ENCODE results near the gene LRRN4CL.
"Not testable (repeated sequence)": the region's sequence is repeated elsewhere in the genome, so short reads cannot be mapped to it uniquely, and the experiment has no call there.

The LRRN4CL gene

DNA sequence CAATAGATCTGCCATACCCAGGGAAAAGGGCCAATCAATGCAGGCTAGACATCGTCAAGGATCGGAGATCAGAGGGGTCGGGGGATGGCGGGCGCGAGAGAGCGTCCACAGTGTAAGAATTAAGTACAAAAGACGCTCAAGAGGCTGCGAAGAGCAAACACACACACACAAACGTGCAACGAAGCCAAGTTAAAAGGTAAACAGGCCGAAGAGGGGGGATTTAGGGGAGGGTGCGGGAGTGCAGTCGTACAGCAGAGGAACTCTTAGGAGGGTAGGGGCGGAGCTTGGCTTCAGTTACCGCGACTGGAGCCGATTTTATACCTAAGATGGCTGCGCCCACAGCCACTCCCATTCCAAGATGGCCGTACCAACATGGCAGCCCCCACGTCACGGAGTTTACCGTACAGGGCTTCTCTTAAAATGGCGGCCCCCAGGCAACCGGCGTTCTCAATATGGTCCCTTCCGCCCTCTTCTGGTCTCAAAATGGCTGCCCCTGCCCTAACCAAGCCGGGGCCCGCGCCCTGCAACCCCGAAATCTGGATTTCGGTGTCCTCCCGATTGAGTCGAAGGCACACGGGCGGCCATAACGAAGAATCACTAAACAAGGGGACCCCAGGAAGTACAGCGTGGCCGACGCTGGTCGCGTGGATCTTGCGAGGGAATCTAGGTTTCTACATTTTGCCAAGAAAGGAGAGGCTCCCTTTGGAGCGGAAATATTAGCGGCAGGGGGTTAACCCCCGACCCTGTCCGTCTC lies 20.1 kb upstream of the LRRN4CL start:
- DNase-seq (ENCODE audit: low spot score): peak; percentile 98

GRCh38 chr11:62708793-62709192 lies 19.5 kb upstream of the LRRN4CL start:
- DNase-seq (ENCODE audit: low spot score): no peak

DNA sequence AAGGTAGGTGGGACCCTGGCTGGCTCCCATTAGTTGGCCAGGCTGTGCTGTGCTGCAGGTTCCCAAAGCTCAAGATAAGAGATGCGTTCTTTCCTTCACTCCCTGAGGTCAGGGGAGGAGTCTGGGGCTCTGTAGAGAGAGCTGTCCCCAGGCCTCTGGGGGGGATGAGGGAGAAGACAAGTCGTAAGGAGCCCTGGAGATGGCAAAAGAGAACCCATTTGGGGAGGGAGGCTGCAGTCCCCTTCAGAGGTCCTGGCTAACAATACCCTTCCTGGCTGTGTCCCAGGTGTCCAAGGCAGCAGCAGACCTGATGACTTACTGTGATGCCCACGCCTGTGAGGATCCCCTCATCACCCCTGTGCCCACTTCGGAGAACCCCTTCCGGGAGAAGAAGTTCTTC lies 19.1 kb upstream of the LRRN4CL start:
- DNase-seq (ENCODE audit: low spot score): no peak

DNA sequence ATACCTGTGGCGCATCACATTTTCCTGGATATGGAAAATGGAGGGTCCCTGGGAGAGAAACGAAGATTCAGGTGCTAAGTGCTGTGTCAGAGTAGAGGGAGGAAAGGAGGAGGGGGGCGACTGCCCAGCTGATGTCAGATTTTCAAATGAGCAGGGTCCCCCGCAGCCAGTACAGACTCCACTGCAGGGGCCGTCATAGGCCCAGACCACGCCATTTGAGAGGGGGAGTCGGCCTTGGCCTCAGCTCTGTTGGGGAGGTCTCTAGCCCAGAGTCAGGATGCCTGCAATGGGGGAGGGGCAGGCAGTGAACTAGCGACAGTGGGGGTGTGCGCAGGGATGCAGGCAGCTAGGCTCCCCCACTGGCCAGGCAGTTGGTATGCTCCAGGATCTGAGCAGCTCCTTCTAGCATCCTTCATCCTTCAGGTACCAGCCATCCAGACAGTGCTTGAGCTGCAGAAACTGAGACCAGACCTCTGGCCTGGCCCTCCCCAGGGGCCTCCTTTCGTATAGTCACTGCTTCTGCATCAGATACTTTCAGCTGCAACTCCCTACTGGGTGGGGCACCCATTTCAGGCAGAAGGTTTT lies 18.0 kb upstream of the LRRN4CL start, which contains the start of the genes BSCL2 and GNG3:
Gene BSCL2, minus strand, starts transcription at position 148 of the 585 bp plus-strand sequence. CDS start 229 bp downstream, outside the sequence.
Gene GNG3, plus strand, starts transcription at position 400 of the 585 bp plus-strand sequence. CDS start 620 bp downstream, outside the sequence.
- DNase-seq (ENCODE audit: low spot score): peak; percentile 62

DNA sequence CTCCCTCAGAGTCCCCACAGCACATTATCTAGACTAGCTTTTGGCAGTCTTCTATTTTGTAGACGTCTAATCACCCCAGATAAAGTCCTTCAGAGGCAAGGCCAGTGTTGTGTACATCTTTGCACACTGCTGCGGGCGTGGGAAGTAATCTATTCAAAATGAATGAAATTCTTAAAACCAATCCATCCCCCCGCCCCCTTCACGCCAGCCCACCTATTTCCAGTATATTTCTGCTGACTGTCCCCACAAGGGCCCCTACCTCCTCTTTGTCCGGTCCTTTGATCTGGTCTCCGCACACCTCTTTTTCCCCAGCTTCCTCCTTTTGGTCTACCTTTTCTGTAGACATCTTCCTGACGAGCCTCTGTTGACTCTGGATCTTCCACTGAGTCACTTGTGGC lies 17.5 kb upstream of the LRRN4CL start:
- no peak for DNase-seq (ENCODE audit: low spot score)

DNA sequence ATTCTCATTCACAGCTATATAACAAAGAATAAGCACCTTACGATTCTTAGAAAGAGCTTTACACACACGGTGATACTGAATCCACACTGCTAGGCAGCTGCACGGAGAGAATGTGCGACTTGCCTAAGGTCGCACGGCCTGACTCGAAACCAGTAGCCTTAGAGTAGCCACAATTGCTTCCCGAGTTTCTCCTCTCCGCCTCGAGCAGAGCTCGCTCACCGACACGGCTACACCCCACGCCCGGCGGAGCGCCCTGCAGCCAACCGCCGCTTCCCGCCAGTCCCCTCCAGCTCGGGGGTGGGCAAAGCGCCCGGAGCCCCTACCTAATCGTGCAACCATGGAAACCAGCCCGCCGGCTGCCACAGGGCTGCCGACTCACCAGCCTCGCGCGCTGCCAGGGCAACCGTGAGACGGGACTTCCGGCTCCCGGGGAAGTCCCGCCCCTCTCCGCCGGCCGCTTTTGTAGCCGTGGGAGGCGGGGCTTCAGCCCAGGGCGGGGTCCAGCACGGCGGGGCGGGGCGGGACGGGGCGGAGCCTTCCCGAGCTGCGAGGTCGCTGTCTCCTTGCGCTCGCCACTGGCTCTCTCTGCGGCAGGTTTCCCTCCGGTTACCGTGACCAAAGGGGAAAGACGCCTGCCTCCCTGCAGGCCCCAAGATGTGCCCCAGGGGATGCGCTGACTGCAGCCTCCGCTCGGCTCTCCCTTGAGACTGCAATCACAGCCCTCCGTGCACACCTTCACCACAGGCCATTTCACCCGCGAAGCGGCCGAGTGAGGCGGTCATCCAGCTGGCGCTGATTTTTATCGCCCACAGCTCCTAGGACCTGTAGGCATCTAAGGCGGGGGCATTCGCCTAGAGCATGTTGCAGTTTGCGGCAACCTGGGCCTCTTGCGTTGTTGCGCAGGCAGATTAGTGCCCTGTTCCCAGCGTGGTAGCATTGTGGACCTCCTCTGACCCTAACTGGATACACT lies 16.8 kb upstream of the LRRN4CL start:
- DNase-seq (ENCODE audit: low spot score): peak; percentile 90

- no peak for DNase-seq (ENCODE audit: low spot score)
Measured at GRCh38 chr11:62705413-62705812, 16.1 kb upstream of the LRRN4CL start.

DNA sequence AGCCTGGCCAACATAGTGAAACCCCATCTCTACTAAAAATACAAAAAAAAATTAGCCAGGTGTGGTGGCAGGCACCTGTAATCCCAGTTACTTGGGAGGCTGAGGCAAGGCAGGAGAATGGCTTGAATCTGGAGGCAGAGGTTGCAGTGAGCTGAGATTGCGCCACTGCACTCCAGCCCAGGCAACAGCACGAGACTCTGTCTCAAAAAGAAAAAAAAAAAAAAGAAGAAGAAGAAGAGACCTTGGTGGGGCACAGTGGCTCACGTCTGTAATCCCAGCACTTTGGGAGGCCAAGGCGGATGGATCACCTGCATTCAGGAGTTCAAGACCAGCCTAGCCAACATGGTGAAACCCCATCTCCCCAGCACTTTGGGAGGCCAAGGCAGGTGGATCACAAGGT lies 14.6 kb upstream of the LRRN4CL start:
- DNase-seq (ENCODE audit: low spot score): not testable (repeated sequence)

DNA sequence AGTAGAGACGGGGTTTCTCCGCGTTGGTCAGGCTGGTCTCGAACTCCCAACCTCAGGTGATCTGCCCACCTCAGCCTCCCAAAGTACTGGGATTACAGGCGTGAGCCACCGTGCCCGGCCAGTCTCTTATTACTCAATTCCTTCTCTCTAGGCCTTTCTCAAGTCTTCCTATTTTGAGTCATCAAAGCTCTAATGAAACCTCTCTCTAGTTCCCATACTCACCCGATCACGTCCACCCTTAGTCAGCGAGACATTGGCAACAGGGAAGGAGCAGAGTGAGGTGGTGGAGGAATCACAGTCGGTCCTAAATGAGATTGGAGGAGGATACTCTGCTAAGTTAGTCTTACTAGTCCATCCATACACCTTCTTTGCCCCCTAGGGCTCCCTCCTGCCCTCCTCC lies 12.9 kb upstream of the LRRN4CL start:
- no peak for DNase-seq (ENCODE audit: low spot score)

GRCh38 chr11:62694455-62695167 lies 5.3 kb upstream of the LRRN4CL start:
- DNase-seq (ENCODE audit: low spot score): peak; percentile 91

- not testable (repeated sequence) for DNase-seq (ENCODE audit: low spot score)
Measured at GRCh38 chr11:62693624-62694023, 4.3 kb upstream of the LRRN4CL start.

DNA sequence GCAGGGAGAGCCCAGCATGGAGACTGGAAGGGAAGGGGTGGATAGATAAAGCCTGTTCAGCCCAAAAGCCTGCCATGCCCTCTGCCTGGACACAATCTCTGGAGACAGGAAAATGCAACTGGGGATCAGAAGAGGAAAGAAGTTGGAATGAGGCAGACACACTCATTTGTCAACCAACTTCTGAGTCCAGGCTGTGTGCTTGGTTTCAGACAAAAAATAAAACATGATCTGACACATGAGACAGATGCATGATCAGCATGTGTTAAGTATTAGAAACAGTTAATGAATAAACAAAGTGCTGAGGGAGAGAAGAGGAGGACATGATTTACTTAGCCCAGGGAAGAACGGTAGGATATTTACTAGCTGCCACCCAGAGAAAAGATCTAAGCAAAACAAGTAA lies 839 bp downstream of the LRRN4CL start:
- DNase-seq (ENCODE audit: low spot score): no peak

DNA sequence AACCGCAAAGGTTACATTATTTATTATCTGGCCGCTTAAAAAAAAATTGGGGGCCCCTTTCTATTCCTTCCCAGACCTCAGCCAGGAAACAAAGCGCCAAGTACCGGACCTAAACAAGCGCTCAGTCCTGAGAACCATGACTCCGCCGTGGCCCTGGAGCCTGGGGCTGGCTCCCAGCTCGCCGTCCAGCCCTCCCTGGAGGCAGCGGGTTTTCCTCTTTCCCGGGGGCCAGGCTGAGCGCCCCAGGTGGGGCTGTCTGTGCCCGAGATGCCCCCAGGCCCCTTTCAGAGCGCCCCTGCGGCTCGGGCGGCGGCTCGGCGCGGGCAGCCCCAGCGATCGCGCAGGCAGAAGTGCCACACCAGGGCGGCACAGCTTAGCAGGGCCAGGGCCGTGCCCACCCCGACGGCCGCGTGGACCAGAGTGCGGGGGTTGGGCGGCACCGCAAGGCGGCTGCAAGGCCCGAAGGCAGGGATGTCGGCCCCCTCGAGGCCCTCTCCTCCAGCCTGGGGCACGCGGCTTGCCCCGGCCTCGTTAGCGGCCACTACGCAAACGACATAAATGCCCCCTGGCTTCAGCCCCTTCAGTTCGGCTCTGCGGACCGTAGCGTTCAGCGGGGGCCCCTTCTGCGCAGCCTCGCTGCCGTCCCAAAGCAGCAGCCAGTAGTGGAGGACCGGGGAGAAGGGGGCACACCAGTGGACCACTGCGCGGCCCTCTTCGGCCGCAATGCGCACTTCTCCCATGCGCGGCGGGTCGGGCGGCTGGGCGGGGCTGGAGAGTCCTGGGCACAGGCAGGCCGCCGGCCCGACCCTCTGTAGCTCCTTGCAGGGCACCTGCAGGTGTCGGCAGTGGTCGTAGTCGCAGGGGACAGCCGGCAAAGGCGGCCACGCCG lies 1.6 kb downstream of the LRRN4CL start:
- no peak for DNase-seq (ENCODE audit: low spot score)

- DNase-seq (ENCODE audit: low spot score): no peak
Measured at GRCh38 chr11:62682518-62682917, 6.8 kb downstream of the LRRN4CL start.

GRCh38 chr11:62680825-62681240 lies 8.5 kb downstream of the LRRN4CL start:
- peak; percentile 38 for DNase-seq (ENCODE audit: low spot score)

GRCh38 chr11:62678770-62679696 lies 10.3 kb downstream of the LRRN4CL start, which contains the start of gene UBXN1:
UBXN1 (minus strand) TSS chr11:62679073; CDS start chr11:62678923, 150 bp downstream.
- peak; percentile 80 for DNase-seq (ENCODE audit: low spot score)

DNA sequence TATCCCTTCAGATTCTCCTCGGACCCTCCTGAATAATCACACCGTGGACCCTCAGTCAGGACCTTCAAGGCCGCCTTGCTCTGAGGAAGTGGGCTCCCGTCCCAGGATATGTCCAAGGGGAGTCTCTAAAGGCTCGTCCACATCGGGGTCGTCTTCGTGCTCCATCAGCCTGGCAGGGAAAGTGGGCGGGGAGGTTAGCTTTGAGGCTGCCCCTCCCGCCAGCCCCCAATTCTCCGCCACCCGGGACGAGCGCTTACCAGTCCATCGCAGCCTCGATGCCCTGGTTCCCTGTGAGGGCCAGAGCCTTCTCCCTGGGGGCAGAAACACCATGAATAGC lies 10.9 kb downstream of the LRRN4CL start:
- DNase-seq (ENCODE audit: low spot score): no peak

- DNase-seq (ENCODE audit: low spot score): no peak
Measured at GRCh38 chr11:62677714-62678113, 11.6 kb downstream of the LRRN4CL start.

GRCh38 chr11:62677156-62677555 lies 12.2 kb downstream of the LRRN4CL start:
- no peak for DNase-seq (ENCODE audit: low spot score)
